ENCODE measurements around the gene UNC119.

DNA sequence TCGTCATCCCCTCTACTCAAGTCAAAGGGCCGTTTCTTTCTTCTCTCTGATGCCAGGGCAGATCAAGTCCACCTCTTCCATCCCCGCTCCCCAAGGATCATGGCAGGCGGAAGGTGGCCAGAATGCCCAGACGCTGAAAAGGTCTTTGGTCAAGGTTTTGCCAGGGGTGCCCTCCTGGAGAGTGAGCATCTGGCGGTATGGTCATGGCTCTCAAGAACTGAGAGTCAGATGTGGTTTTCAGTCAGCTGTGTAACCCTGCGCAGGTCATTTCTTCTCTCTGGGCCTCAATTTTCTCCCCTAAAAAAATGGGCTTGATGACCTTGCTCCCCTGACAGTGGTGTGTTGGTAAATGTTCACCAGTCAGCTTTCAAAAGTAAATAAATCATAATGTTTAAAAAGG is 33.8 kb downstream of the UNC119 start:
- TF ChIP-seq, protein P1, sequence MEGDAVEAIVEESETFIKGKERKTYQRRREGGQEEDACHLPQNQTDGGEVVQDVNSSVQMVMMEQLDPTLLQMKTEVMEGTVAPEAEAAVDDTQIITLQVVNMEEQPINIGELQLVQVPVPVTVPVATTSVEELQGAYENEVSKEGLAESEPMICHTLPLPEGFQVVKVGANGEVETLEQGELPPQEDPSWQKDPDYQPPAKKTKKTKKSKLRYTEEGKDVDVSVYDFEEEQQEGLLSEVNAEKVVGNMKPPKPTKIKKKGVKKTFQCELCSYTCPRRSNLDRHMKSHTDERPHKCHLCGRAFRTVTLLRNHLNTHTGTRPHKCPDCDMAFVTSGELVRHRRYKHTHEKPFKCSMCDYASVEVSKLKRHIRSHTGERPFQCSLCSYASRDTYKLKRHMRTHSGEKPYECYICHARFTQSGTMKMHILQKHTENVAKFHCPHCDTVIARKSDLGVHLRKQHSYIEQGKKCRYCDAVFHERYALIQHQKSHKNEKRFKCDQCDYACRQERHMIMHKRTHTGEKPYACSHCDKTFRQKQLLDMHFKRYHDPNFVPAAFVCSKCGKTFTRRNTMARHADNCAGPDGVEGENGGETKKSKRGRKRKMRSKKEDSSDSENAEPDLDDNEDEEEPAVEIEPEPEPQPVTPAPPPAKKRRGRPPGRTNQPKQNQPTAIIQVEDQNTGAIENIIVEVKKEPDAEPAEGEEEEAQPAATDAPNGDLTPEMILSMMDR (IDR thresholded peaks at IDR 0.05; ENCODE audit: poor library complexity, severe bottlenecking) = no peak
- TF ChIP-seq EZH2 (IDR thresholded peaks at IDR 0.05; ENCODE audit: borderline replicate concordance, insufficient read depth, low read length, poor library complexity, severe bottlenecking) (no peak), EP300 (conservative IDR thresholded peaks at IDR 0.05; ENCODE audit: poor library complexity, severe bottlenecking) (no peak), POLR2AphosphoS5 (IDR thresholded peaks at IDR 0.05) (no peak), RAD21 (conservative IDR thresholded peaks at IDR 0.05) (no peak), MXI1 (conservative IDR thresholded peaks at IDR 0.05; ENCODE audit: poor library complexity, severe bottlenecking) (no peak), SMC3 (conservative IDR thresholded peaks at IDR 0.05; ENCODE audit: poor library complexity) (no peak), TAF1 (IDR thresholded peaks at IDR 0.05; ENCODE audit: low read depth) (no peak)
- TF ChIP-seq, protein P2, sequence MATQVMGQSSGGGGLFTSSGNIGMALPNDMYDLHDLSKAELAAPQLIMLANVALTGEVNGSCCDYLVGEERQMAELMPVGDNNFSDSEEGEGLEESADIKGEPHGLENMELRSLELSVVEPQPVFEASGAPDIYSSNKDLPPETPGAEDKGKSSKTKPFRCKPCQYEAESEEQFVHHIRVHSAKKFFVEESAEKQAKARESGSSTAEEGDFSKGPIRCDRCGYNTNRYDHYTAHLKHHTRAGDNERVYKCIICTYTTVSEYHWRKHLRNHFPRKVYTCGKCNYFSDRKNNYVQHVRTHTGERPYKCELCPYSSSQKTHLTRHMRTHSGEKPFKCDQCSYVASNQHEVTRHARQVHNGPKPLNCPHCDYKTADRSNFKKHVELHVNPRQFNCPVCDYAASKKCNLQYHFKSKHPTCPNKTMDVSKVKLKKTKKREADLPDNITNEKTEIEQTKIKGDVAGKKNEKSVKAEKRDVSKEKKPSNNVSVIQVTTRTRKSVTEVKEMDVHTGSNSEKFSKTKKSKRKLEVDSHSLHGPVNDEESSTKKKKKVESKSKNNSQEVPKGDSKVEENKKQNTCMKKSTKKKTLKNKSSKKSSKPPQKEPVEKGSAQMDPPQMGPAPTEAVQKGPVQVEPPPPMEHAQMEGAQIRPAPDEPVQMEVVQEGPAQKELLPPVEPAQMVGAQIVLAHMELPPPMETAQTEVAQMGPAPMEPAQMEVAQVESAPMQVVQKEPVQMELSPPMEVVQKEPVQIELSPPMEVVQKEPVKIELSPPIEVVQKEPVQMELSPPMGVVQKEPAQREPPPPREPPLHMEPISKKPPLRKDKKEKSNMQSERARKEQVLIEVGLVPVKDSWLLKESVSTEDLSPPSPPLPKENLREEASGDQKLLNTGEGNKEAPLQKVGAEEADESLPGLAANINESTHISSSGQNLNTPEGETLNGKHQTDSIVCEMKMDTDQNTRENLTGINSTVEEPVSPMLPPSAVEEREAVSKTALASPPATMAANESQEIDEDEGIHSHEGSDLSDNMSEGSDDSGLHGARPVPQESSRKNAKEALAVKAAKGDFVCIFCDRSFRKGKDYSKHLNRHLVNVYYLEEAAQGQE (IDR thresholded peaks at IDR 0.05; ENCODE audit: borderline replicate concordance) = no peak

Data from neural cell (in vitro differentiated cells).